PC-9 (cell line): Measurements from ENCODE around the gene VSTM2L. TPM values are rescaled to one million over a fixed set of nuclear protein-coding genes. Genes with fewer than 3 reads are reported as not detected.

ENCODE experiments used
- BruUV-seq: library from RNA; stranded (reverse); fragments of 400-500 nt; replicated peaks from 2 replicates; lab custom pipeline; 2021; lab: Mats Ljungman, UMichigan
- CTCF ChIA-PET: fragments of 300-600 bp; sonication (Branson Sonifier 250); formaldehyde crosslinking; loops from one replicate; lab custom pipeline; 2022; ENCODE audit warnings: antibody characterized with exemption; lab: Charles Lee
- POLR2A ChIA-PET: fragments of 300-600 bp; sonication (Branson Sonifier 250); formaldehyde crosslinking; loops from one replicate; lab custom pipeline; 2022; ENCODE audit warnings: antibody characterized with exemption; ENCODE audit not compliant: unreplicated experiment; lab: Charles Lee
- DNase-seq, 2 experiments: peaks; one replicate each; pipeline versions ENCODE4 v3.0.0 to v3.0.0-alpha.2; 2015 to 2022; ENCODE audit warnings: mixed read lengths in 1 of 2
- H2AFZ ChIP-seq: fragments of 200-600 bp; sonication (generic); 2 replicates; pipeline ENCODE4 v1.8.1; 2017; ENCODE audit warnings: antibody characterized with exemption
- H3F3A ChIP-seq: fragments of 200-600 bp; sonication (generic); 2 replicates; pipeline ENCODE4 v1.8.1; 2017; ENCODE audit warnings: antibody characterized with exemption, mild to moderate bottlenecking, low read depth; ENCODE audit not compliant: insufficient read depth
- H3K27ac ChIP-seq: fragments of 200-600 bp; sonication (generic); 2 replicates; pipeline ENCODE4 v1.6.1; 2016; ENCODE audit warnings: mixed run types
- H3K27me3 ChIP-seq: fragments of 200-600 bp; sonication (generic); 2 replicates; pipeline ENCODE4 v1.6.1; 2016; ENCODE audit warnings: low read depth, mixed run types; ENCODE audit not compliant: insufficient read depth
- H3K36me3 ChIP-seq: fragments of 200-600 bp; sonication (generic); 2 replicates; pipeline ENCODE4 v1.6.1; 2016; ENCODE audit warnings: low read depth, mixed run types
- H3K4me1 ChIP-seq: fragments of 200-600 bp; sonication (generic); replicated peaks from 2 replicates; pipeline ENCODE4 v1.6.1; 2016; ENCODE audit warnings: mixed run types; ENCODE audit not compliant: insufficient read depth
- H3K4me2 ChIP-seq: fragments of 200-600 bp; sonication (generic); 2 replicates; pipeline ENCODE4 v1.6.1; 2017; ENCODE audit warnings: mixed run types
- H3K4me3 ChIP-seq: fragments of 200-600 bp; sonication (generic); 2 replicates; pipeline ENCODE4 v1.6.1; 2016; ENCODE audit warnings: mixed run types
- H3K79me2 ChIP-seq: fragments of 200-600 bp; sonication (generic); 2 replicates; pipeline ENCODE4 v1.6.1; 2017; ENCODE audit warnings: low read depth, mixed run types
- H3K9me2 ChIP-seq: fragments of 200-600 bp; sonication (generic); 2 replicates; pipeline ENCODE4 v1.8.1; 2017; ENCODE audit warnings: mild to moderate bottlenecking; ENCODE audit not compliant: insufficient read depth
- H3K9me3 ChIP-seq: fragments of 200-600 bp; sonication (generic); 2 replicates; pipeline ENCODE4 v1.8.1; 2016; ENCODE audit warnings: low read depth; ENCODE audit not compliant: insufficient read depth
- H4K20me1 ChIP-seq: fragments of 200-600 bp; sonication (generic); 2 replicates; pipeline ENCODE4 v1.8.1; 2017; ENCODE audit not compliant: insufficient read depth
- EZH2 ChIP-seq: fragments of 200-600 bp; sonication (generic); IDR thresholded peaks from 2 replicates; pipeline ENCODE4 v1.8.0; 2017; ENCODE audit warnings: antibody characterized with exemption, low read depth
- intact Hi-C: fragments of 100-400 bp; cut with micrococcal nuclease; formaldehyde crosslinking; loops from one replicate; pipeline ENCODE4 v1.10.0; 2022; ENCODE audit not compliant: unreplicated experiment
- total RNA-seq: library from RNA; stranded (reverse); gene quantifications from 2 replicates; pipeline ENCODE4 v1.2.3, GENCODE V29; 2021
- TF ChIP-seq, protein P1 (sequence below): fragments of 200-600 bp; sonication (generic); conservative IDR thresholded peaks from 2 replicates; pipeline ENCODE4 v1.6.1; 2017; ENCODE audit warnings: mixed run types, antibody characterized with exemption, mild to moderate bottlenecking, moderate library complexity

VSTM2L gene
- total RNA-seq, 1 experiment from 2014 or later, result 1.4 TPM

DNA sequence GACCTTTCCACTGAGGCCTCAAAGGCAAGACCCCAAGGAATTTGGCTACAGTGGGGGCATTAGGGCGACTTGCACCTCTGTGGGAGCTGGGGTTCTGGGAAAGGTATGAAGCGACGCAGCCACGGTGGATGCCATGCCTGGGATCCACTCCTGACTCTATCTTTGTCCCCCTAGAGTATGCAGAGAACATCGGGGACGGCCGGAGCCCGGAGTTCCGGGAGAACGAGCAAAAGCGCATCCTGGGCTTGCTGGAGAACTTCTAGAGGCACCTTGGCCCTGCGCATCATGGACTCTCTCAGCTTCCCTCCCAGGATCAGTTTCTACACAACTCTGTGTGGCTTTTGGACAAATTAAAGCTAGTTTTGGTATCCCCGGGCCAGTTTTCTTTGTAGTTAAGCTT, 31.2 kb upstream of the VSTM2L start:
- no peak overlapping the region for H3K4me2 ChIP-seq
- no peaks in the 10 kb centered on the region; the same call in 1 of the 2 replicates for H4K20me1 ChIP-seq
- DNase-seq, result no peak
- BruUV-seq, result no TSS peak
- no peaks in the 10 kb centered on the region for H3K9me2 ChIP-seq
- no peaks in the 10 kb centered on the region for H3K9me3 ChIP-seq
- H3K4me1 ChIP-seq, result no peaks in the 10 kb centered on the region
- no peak overlapping the region for H3K27ac ChIP-seq
- H2AFZ ChIP-seq, result no peak overlapping the region
- POLR2A ChIA-PET, result no interaction called here
- no peaks in the 10 kb centered on the region for H3K27me3 ChIP-seq
- CTCF ChIA-PET, result no interaction called here
- TF ChIP-seq, protein P1, sequence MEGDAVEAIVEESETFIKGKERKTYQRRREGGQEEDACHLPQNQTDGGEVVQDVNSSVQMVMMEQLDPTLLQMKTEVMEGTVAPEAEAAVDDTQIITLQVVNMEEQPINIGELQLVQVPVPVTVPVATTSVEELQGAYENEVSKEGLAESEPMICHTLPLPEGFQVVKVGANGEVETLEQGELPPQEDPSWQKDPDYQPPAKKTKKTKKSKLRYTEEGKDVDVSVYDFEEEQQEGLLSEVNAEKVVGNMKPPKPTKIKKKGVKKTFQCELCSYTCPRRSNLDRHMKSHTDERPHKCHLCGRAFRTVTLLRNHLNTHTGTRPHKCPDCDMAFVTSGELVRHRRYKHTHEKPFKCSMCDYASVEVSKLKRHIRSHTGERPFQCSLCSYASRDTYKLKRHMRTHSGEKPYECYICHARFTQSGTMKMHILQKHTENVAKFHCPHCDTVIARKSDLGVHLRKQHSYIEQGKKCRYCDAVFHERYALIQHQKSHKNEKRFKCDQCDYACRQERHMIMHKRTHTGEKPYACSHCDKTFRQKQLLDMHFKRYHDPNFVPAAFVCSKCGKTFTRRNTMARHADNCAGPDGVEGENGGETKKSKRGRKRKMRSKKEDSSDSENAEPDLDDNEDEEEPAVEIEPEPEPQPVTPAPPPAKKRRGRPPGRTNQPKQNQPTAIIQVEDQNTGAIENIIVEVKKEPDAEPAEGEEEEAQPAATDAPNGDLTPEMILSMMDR, result no peak
- TF ChIP-seq EZH2, result no peak
- H3K4me3 ChIP-seq, result no peak overlapping the region
- no peaks in the 10 kb centered on the region for H3F3A ChIP-seq
- intact Hi-C loops, result no loop called here
- H3K79me2 ChIP-seq, result no peaks in the 10 kb centered on the region
- no peaks in the 10 kb centered on the region for H3K36me3 ChIP-seq

DNA sequence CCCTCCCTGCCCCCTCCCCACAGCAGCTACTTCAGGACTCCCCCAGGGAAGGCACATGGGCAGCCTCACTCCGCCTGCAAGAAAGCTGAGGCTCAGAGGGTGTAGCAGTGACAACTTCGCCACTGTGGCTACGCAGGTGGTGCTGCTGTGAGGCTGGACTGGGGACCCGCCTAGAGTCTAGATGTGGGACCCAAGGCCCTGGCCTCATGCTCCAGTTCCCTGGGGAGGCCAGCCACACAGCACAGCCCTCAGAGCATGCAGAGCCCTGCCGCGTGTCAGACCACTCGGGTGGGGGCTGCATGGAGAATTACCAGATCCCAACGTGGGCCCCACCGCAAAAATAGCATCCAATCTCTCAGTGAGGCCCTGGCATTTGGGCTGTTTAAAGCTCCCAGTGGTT, 30.8 kb upstream of the VSTM2L start:
- Histone ChIP-seq H3K27ac (no peak overlapping the region), H3K36me3 (no peaks in the 10 kb centered on the region), H3K4me3 (no peak overlapping the region), H3K27me3 (no peaks in the 10 kb centered on the region), H3K4me2 (no peak overlapping the region), H3K4me1 (no peaks in the 10 kb centered on the region), H3K79me2 (no peaks in the 10 kb centered on the region), H3F3A (no peaks in the 10 kb centered on the region), H4K20me1 (no peaks in the 10 kb centered on the region; the same call in 1 of the 2 replicates), H3K9me2 (no peaks in the 10 kb centered on the region), H2AFZ (no peak overlapping the region), H3K9me3 (no peaks in the 10 kb centered on the region)
- BruUV-seq, result no TSS peak
- POLR2A ChIA-PET, result no interaction called here
- CTCF ChIA-PET, result no interaction called here
- TF ChIP-seq EZH2, result no peak
- TF ChIP-seq, protein P1, result no peak
- no peak for DNase-seq
- intact Hi-C loops, result no loop called here

DNA sequence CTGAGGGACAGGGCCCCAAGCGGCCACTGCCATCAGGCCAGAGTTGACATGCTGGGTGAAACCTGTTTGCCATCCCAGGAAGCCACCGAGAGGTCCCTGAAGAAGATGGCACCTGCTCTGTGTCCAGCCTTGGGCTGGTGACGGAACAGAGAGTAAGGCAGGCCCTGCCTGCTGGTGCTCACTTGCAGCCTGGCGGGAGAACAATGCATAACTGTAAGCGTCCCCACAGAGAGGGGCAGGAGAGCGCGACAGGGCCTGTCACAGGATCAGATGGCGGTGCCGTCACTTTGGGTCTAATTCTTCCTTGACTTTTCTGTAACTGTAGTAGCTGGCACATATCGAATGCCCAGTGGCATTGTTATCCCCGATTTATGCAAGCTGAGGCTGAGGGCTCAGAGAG, 29.0 kb upstream of the VSTM2L start:
- ChIA-PET CTCF (no interaction called here), POLR2A (no interaction called here)
- TF ChIP-seq, protein P1, result no peak
- TF ChIP-seq EZH2, result no peak
- no peaks in the 10 kb centered on the region for H3K79me2 ChIP-seq
- H3K27me3 ChIP-seq, result no peaks in the 10 kb centered on the region
- H3K9me3 ChIP-seq, result no peaks in the 10 kb centered on the region
- H3K27ac ChIP-seq, result no peak overlapping the region
- H4K20me1 ChIP-seq, result no peaks in the 10 kb centered on the region; the same call in 1 of the 2 replicates
- H3K4me1 ChIP-seq, result no peaks in the 10 kb centered on the region
- intact Hi-C loops, result no loop called here
- H3K9me2 ChIP-seq, result no peaks in the 10 kb centered on the region
- no TSS peak for BruUV-seq
- H3K4me3 ChIP-seq, result no peak overlapping the region
- no peaks in the 10 kb centered on the region for H3K36me3 ChIP-seq
- H3K4me2 ChIP-seq, result no peak overlapping the region
- no peak for DNase-seq
- H3F3A ChIP-seq, result no peaks in the 10 kb centered on the region
- no peak overlapping the region for H2AFZ ChIP-seq
